Mucosa of rectum (tissue), 2 donors: ENCODE data around the gene SPTBN4.

Experiments
- H3K27ac ChIP-seq, 2 donors: one replicate each; pipeline ENCODE4 v1.7.0; 2013; ENCODE audit warnings: inconsistent platforms in 2 of 2, low read depth in 2 of 2, low read length in 2 of 2
- H3K27me3 ChIP-seq, 2 donors: one replicate each; pipeline ENCODE4 v1.7.0; 2013; ENCODE audit warnings: low read length in 2 of 2; ENCODE audit not compliant: control insufficient read depth in 2 of 2, insufficient read depth in 2 of 2
- H3K36me3 ChIP-seq, 2 donors: one replicate each; pipeline ENCODE4 v1.7.0; 2013; ENCODE audit warnings: low read length in 2 of 2; ENCODE audit not compliant: control insufficient read depth in 2 of 2, insufficient read depth in 2 of 2
- H3K4me1 ChIP-seq, 2 donors: one replicate each; pipeline ENCODE4 v1.7.0; 2013; ENCODE audit warnings: low read length in 2 of 2, mild to moderate bottlenecking in 1 of 2; ENCODE audit not compliant: control insufficient read depth in 2 of 2, insufficient read depth in 2 of 2
- H3K4me3 ChIP-seq, 2 donors: one replicate each; pipeline ENCODE4 v1.7.0; 2013; ENCODE audit warnings: low read length in 2 of 2
- H3K9ac ChIP-seq, 2 donors: one replicate each; pipeline ENCODE4 v1.7.0; 2013; ENCODE audit warnings: low read length in 2 of 2, low read depth in 1 of 2, mild to moderate bottlenecking in 1 of 2
- H3K9me3 ChIP-seq, 2 donors: one replicate each; pipeline ENCODE4 v1.7.0; 2013; ENCODE audit warnings: low read length in 2 of 2; ENCODE audit not compliant: control insufficient read depth in 2 of 2
- donor health status: healthy.
- donor health status: Normal muscosa, but diverticular disease.

The SPTBN4 gene

DNA sequence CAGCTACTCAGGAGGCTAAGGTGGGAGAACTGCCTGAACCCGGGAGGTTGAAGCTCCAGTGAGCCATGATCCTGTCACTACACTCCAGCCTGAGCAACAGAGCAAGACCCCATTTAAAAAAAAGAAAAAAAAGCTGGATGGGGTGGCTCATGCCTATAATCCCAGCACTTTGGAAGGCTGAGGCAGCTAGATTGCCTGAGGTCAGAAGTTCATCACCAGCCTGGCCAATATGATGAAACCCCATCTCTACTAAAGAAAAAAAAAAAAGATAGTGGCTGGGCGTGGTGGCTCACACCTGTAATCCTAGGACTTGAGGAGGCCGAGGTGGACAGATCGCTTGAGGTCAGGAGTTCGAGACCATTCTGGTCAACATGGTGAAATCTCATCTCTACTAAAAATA lies 149.4 kb downstream of the SPTBN4 start:
- no peaks in the 10 kb centered on the region for H3K9me3 ChIP-seq
- peaks cover 2 to 19% of the 10 kb centered on the region in 2 donors for H3K4me1 ChIP-seq
- no peak overlapping the region for H3K4me3 ChIP-seq
- peaks cover 13 to 21% of the 10 kb centered on the region in 2 donors for H3K36me3 ChIP-seq
- no peak overlapping the region for H3K27ac ChIP-seq
- H3K9ac ChIP-seq = no peak overlapping the region
- H3K27me3 ChIP-seq = no peaks in the 10 kb centered on the region

DNA sequence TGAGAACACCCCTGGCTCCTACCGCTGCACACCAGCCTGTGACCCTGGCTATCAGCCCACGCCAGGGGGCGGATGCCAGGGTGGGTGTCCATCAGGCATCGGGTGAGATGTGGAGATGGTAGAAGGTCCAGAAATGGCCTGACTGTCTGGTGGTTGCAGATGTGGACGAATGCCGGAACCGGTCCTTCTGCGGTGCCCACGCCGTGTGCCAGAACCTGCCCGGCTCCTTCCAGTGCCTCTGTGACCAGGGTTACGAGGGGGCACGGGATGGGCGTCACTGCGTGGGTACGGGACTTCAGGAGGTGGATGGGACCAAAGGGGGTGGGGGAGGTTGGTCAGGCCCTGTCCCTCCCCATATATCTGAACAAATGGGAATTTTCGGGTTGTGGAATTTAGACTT lies 150.1 kb downstream of the SPTBN4 start:
- H3K4me1 ChIP-seq = peaks cover 0 to 13% of the 10 kb centered on the region in 2 donors
- H3K9ac ChIP-seq = no peak overlapping the region
- no peaks in the 10 kb centered on the region for H3K27me3 ChIP-seq
- H3K36me3 ChIP-seq = peaks cover 19 to 27% of the 10 kb centered on the region in 2 donors
- no peak overlapping the region for H3K4me3 ChIP-seq
- H3K9me3 ChIP-seq = no peaks in the 10 kb centered on the region
- no peak overlapping the region for H3K27ac ChIP-seq

DNA sequence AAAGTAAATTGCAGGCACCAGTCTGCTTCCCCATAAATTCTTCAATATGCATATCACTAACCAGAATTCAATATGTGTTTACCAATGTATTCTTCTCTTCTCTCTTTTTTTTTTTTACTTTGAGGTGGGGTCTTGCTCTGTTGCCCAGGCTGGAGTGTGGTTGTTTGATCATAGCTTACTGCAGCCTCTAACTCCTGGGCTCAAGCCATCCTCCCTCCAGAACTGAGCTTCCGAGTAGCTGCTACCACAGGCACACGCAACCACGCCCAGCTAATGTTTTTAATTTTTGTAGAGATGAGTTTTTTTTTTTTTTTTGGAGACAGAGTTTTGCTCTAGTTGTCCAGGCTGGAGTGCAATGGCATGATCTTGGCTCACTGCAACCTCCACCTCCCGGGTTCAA lies 151.2 kb downstream of the SPTBN4 start:
- Histone ChIP-seq H3K4me1 (peaks cover 0 to 13% of the 10 kb centered on the region in 2 donors), H3K9me3 (no peaks in the 10 kb centered on the region), H3K27ac (no peak overlapping the region), H3K9ac (no peak overlapping the region), H3K36me3 (peaks cover 27 to 32% of the 10 kb centered on the region in 2 donors), H3K4me3 (no peak overlapping the region), H3K27me3 (no peaks in the 10 kb centered on the region)

DNA sequence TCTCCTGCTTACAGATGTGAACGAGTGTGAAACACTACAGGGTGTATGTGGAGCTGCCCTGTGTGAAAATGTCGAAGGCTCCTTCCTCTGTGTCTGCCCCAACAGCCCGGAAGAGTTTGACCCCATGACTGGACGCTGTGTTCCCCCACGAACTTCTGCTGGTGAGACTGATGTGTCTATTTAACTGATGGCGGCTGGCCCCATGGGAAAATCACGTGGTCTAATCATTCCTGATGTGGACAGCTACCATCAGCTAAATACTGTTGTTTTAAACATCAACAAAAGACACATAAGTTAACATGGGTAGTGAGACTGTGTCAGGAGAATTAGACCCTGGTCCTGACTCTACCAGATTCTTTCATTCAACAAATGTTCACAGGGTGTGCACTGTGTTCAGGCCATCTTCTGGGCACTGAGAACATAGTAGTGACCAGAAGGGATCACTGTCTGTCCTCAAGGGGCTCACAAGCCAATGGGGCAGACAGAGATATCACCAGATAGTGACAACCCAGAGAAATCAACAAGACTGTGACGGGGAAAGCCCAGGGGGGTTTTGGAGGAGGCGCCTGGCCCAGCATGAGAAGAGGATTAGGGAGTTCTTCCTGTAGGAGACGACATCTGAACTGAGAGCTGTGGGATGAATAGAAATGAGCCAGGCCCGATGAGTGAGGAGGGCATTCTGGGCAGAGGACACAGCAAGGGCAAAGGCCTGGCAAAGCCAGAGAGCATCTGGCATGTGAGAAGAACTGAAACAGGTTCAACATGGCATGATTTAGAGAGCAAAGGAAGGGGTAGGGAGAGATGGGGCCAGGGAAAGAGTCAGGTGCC lies 152.7 kb downstream of the SPTBN4 start:
- peaks cover 0 to 8% of the 10 kb centered on the region in 2 donors for H3K4me1 ChIP-seq
- no peak overlapping the region for H3K4me3 ChIP-seq
- H3K27ac ChIP-seq = no peak overlapping the region
- no peak overlapping the region for H3K9ac ChIP-seq
- peaks cover 27 to 37% of the 10 kb centered on the region in 2 donors for H3K36me3 ChIP-seq
- no peaks in the 10 kb centered on the region for H3K27me3 ChIP-seq
- H3K9me3 ChIP-seq = no peaks in the 10 kb centered on the region

DNA sequence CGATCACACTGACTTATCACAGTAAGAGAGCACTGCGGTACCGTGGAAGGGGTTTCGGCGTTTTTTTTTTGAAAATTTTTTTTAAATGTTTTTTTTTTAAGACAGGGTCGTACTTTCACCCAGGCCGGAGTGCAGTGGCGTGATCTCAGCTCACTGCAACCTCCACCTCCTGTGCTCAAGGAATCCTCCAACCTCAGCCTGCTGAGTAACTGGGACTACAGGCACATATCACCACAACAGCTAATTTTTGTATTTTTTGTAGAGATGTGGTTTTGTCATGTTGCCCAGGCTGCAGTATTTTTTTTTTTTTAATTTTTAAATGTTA lies 153.3 kb downstream of the SPTBN4 start:
- H3K9ac ChIP-seq = no peak overlapping the region
- peaks cover 27 to 37% of the 10 kb centered on the region in 2 donors for H3K36me3 ChIP-seq
- no peaks in the 10 kb centered on the region for H3K9me3 ChIP-seq
- H3K4me1 ChIP-seq = peaks cover 0 to 7% of the 10 kb centered on the region in 2 donors
- H3K27me3 ChIP-seq = no peaks in the 10 kb centered on the region
- no peak overlapping the region for H3K27ac ChIP-seq
- H3K4me3 ChIP-seq = no peak overlapping the region

DNA sequence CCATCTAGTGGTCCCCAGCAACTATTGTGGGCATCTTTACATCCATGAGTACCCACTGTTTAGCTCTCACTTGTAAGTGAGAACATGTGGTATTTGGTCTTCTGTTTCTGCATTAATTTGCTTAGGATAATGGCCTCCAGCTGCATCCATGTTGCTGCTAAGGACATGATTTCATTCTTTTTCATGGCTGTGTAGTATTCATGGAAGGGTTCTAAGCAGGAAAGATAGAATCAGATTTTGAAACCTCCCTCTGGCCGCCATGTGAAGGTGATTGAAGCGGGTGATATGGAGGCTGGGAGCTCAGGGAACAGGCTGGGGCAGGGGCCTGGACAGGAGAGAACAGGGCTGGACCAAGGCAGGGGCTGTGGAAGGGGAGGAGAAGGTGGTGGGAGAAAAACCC lies 154.5 kb downstream of the SPTBN4 start:
- no peak overlapping the region for H3K9ac ChIP-seq
- H3K27ac ChIP-seq = no peak overlapping the region
- H3K36me3 ChIP-seq = peaks cover 33 to 48% of the 10 kb centered on the region in 2 donors
- H3K4me3 ChIP-seq = no peak overlapping the region
- no peaks in the 10 kb centered on the region for H3K9me3 ChIP-seq
- no peaks in the 10 kb centered on the region for H3K4me1 ChIP-seq
- no peaks in the 10 kb centered on the region for H3K27me3 ChIP-seq

DNA sequence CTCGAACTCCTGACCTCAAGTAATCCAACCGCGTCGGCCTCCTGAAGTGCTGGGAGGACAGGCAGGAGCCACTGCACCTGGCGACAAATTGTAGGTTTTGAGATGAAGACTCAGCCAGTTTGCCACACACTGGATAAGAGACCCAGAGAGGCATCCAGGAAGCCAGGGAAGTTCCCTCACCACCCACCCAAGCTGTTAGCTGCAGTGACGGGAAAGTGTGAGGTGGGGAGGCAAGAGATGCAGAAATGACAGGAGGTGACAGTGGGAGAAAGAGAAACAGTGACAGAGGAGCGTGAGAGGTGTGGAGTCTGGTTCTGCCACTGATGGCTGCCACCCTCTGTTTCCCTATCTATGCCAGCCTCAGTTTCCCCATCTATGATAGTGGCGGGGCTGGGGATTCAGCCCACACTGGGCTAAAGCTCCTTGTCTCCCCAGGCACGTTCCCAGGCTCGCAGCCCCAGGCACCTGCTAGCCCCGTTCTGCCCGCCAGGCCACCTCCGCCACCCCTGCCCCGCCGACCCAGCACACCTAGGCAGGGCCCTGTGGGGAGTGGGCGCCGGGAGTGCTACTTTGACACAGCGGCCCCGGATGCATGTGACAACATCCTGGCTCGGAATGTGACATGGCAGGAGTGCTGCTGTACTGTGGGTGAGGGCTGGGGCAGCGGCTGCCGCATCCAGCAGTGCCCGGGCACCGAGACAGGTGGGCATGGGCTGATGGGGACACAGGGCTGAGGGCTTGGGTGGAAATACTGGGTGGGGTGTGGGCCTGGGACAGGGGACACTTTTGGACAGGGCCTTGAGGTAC lies 155.4 kb downstream of the SPTBN4 start:
- Histone ChIP-seq H3K27me3 (no peaks in the 10 kb centered on the region), H3K9me3 (no peaks in the 10 kb centered on the region), H3K9ac (no peak overlapping the region), H3K27ac (no peak overlapping the region), H3K4me1 (no peaks in the 10 kb centered on the region), H3K4me3 (no peak overlapping the region), H3K36me3 (peaks cover 33 to 51% of the 10 kb centered on the region in 2 donors)

DNA sequence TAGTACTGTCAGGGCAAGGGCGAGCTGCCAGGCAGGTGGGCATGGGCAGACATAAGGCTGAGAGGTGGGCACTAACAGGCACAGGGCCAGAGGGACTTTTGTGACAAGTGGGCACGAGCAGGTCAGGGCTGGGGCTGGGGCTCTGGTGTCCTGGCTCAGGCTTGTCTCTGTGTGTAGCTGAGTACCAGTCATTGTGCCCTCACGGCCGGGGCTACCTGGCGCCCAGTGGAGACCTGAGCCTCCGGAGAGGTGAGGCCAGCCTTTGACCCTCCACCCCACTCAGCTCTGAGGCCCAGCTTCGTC lies 155.9 kb downstream of the SPTBN4 start:
- no peaks in the 10 kb centered on the region for H3K27me3 ChIP-seq
- H3K9me3 ChIP-seq = no peaks in the 10 kb centered on the region
- no peak overlapping the region for H3K9ac ChIP-seq
- H3K4me1 ChIP-seq = no peaks in the 10 kb centered on the region
- peaks cover 33 to 51% of the 10 kb centered on the region in 2 donors for H3K36me3 ChIP-seq
- no peak overlapping the region for H3K4me3 ChIP-seq
- no peak overlapping the region for H3K27ac ChIP-seq

DNA sequence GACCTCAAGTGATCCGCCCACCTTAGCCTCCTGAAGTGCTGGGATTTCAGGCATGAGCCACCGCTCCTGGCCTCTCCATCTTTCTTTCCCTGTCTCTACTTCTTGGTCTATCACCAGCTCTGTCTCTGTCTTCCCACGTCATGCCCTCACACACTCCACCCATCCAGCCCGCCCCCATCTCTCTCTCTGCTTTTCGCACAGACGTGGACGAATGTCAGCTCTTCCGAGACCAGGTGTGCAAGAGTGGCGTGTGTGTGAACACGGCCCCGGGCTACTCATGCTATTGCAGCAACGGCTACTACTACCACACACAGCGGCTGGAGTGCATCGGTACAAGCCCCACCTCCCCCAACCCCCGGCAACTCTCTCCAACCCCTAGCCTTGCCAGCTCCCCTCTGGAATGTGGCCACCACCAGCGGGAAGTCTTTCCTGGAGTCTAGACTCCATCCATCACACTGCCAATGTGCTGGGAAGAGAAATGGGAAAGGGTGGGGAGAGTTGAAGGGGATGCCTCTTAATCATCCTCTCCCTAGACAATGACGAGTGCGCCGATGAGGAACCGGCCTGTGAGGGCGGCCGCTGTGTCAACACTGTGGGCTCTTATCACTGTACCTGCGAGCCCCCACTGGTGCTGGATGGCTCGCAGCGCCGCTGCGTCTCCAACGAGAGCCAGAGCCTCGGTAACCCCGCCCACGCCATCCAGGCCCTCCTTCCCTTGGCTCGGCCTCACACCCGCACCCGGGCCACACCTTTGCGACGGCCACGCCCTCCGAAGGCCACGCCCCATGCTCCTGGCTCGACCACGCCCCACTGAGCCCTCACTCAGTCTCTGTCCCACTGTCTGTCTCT lies 156.8 kb downstream of the SPTBN4 start:
- H3K36me3 ChIP-seq = peaks cover 33 to 47% of the 10 kb centered on the region in 2 donors
- no peaks in the 10 kb centered on the region for H3K4me1 ChIP-seq
- no peaks in the 10 kb centered on the region for H3K27me3 ChIP-seq
- H3K9me3 ChIP-seq = no peaks in the 10 kb centered on the region
- no peak overlapping the region for H3K9ac ChIP-seq
- no peak overlapping the region for H3K27ac ChIP-seq
- H3K4me3 ChIP-seq = no peak overlapping the region
